Urothelium cell line (cell line): ENCODE data around the gene MAGEF1.

ENCODE experiments used
- DNase-seq: peaks from one replicate; pipeline ENCODE4 v3.0.0; 2011; ENCODE audit warnings: low spot score, mixed read lengths
- FAIRE-seq: peaks from 2 replicates; lab custom pipeline; 2011; peaks lifted over from hg19 to GRCh38; lab: Jason Lieb, UNC

Gene MAGEF1

GRCh38 chr3:184693011-184693975 lies 18.6 kb downstream of the MAGEF1 start:
- FAIRE-seq (peak; percentile 30), DNase-seq (no peak)

- FAIRE-seq (no peak), DNase-seq (no peak)
Observed at GRCh38 chr3:184691397-184692231, 20.2 kb downstream of the MAGEF1 start.

GRCh38 chr3:184690192-184690883 lies 21.5 kb downstream of the MAGEF1 start:
- no peak for DNase-seq
- FAIRE-seq = no peak

GRCh38 chr3:184688882-184689271 lies 23.0 kb downstream of the MAGEF1 start:
- FAIRE-seq = no peak
- DNase-seq = no peak

GRCh38 chr3:184688251-184688881 lies 23.5 kb downstream of the MAGEF1 start:
- DNase-seq = peak; percentile 64
- no peak for FAIRE-seq

GRCh38 chr3:184687363-184688015 lies 24.4 kb downstream of the MAGEF1 start:
- DNase-seq = no peak
- FAIRE-seq = no peak

GRCh38 chr3:184685646-184686045 lies 26.2 kb downstream of the MAGEF1 start:
- no peak for FAIRE-seq
- peak; percentile 41 for DNase-seq

- FAIRE-seq = no peak
Observed at GRCh38 chr3:184685055-184685454, 26.8 kb downstream of the MAGEF1 start.

GRCh38 chr3:184683900-184684560 lies 27.8 kb downstream of the MAGEF1 start:
- DNase-seq = no peak
- FAIRE-seq = no peak

More at GRCh38 chr3:184685055-184685454, 26.8 kb downstream of the MAGEF1 start:
- DNase-seq = no peak

GRCh38 chr3:184683234-184683633 lies 28.6 kb downstream of the MAGEF1 start:
- FAIRE-seq (no peak), DNase-seq (no peak)

- FAIRE-seq = no peak
- DNase-seq = no peak
Observed at GRCh38 chr3:184682671-184683070, 29.2 kb downstream of the MAGEF1 start.

- FAIRE-seq (no peak), DNase-seq (no peak)
Observed at GRCh38 chr3:184680385-184681345, 31.2 kb downstream of the MAGEF1 start.

- DNase-seq (no peak), FAIRE-seq (no peak)
Observed at GRCh38 chr3:184679056-184679816, 32.6 kb downstream of the MAGEF1 start.

- DNase-seq = no peak
- FAIRE-seq = no peak
Observed at GRCh38 chr3:184678317-184679055, 33.4 kb downstream of the MAGEF1 start.

GRCh38 chr3:184677344-184678316 lies 34.2 kb downstream of the MAGEF1 start:
- DNase-seq (no peak), FAIRE-seq (no peak)

- DNase-seq (no peak), FAIRE-seq (no peak)
Observed at GRCh38 chr3:184676927-184677326, 34.9 kb downstream of the MAGEF1 start.
